ENCODE measurements around the gene NGB. TPM values are rescaled to one million over a fixed set of nuclear protein-coding genes. Genes with fewer than 3 reads are reported as not detected.
"Not testable (repeated sequence)": the region's sequence is repeated elsewhere in the genome, so short reads cannot be mapped to it uniquely, and the experiment has no call there.

NGB gene
- total and polyA plus RNA-seq, 4 donors, result 2.6 to 16.3 (median 12.6) TPM

DNA sequence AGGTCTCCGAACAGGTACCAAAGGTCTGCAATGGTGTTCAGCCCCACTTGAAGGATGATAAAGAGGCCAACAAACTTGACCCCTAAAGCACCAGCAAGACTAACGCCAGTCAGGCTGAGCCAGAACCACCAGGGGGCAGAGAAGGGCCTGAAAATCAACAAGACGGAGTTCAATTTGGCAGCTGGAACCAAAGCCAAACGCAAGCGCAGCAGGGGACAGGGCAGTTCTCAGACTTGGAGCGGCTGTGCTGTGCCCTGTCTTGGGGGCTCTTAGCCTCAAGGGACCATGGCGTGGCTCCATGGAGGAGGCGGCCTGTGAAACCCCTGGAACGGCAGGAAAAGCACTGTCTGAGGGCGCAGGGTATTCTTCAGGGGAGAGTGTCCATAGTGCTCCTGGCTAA lies 30.1 kb upstream of the NGB start:
- 25% methylated on average over 10 of the region's 10 CpGs for WGBS (ENCODE audit: insufficient coverage)
- Histone ChIP-seq H3K4me3 (ENCODE audit: low read depth, low read length) (peak overlapping the region; percentile 1), H3K27ac (ENCODE audit: low read depth, low read length) (peak overlapping the region; percentile 74)

DNA sequence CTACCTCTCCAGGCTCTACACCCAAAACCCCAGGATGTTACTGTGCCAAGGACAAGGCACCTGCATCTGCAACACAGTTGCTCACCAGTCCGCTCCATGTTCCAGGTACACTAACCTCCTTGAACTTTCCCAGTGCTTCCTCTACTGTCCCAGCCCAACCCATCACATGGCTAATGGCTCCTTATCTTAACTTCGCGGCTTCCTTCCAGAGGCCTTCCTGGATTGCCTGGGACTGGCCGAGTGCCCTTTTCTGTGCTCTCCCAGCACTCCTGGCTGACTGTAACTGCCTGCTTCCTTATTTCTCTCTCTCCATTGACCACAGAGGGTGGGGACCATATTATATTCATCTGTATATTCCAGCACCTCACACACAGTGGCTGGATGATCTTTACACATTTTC lies 28.8 kb upstream of the NGB start:
- no peaks in the 10 kb centered on the region for H3K9me3 ChIP-seq (ENCODE audit: control insufficient read depth, insufficient read depth, low read length)
- H3K27me3 ChIP-seq (ENCODE audit: control insufficient read depth, insufficient read depth, low read length), result no peaks in the 10 kb centered on the region
- 98% methylated on average over 4 of the region's 4 CpGs for WGBS (ENCODE audit: insufficient coverage)
- no peak for DNase-seq (ENCODE audit: low read depth in 4 of 6, low spot score in 6 of 6)
- peaks cover 45% of the 10 kb centered on the region for H3K36me3 ChIP-seq (ENCODE audit: control insufficient read depth, insufficient read depth, low read length)
- no peak overlapping the region for H3K4me3 ChIP-seq (ENCODE audit: low read depth, low read length)
- no peak overlapping the region for H3K27ac ChIP-seq (ENCODE audit: low read depth, low read length)
- H3K4me1 ChIP-seq (ENCODE audit: control insufficient read depth, insufficient read depth, low read length), result peaks cover 17% of the 10 kb centered on the region

More for the DNA sequence above, 30.1 kb upstream of the NGB start:
- peaks cover 38% of the 10 kb centered on the region for H3K36me3 ChIP-seq (ENCODE audit: control insufficient read depth, insufficient read depth, low read length)
- H3K4me1 ChIP-seq (ENCODE audit: control insufficient read depth, insufficient read depth, low read length), result peaks cover 23% of the 10 kb centered on the region
- H3K27me3 ChIP-seq (ENCODE audit: control insufficient read depth, insufficient read depth, low read length), result no peaks in the 10 kb centered on the region
- H3K9me3 ChIP-seq (ENCODE audit: control insufficient read depth, insufficient read depth, low read length), result no peaks in the 10 kb centered on the region
- DNase-seq (ENCODE audit: low read depth in 4 of 6, low spot score in 6 of 6), result peak in 5 of 6 donors; percentile 72 to 94 (median 80)

DNA sequence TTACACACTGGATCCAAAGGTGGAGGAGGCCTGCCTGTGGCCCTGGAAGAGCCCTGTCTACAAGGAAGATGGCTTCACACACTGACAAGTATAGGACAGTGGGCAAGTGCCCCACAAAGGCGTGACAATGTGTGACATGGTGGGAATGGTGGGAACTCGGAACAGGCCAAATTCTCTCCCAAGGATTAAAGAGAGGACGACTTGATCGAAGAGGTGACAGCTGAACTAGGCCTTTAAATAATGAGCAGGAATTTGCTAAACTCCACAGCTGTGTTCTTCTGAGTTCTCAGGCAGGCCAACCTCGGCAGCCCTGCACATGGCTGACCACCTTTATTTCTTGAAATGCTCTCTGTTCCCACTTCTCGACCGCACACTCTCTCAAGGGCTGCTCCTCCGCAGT lies 25.9 kb upstream of the NGB start:
- Histone ChIP-seq H3K27ac (ENCODE audit: low read depth, low read length) (no peak overlapping the region), H3K4me1 (ENCODE audit: control insufficient read depth, insufficient read depth, low read length) (peaks cover 17% of the 10 kb centered on the region), H3K27me3 (ENCODE audit: control insufficient read depth, insufficient read depth, low read length) (no peaks in the 10 kb centered on the region), H3K9me3 (ENCODE audit: control insufficient read depth, insufficient read depth, low read length) (no peaks in the 10 kb centered on the region), H3K4me3 (ENCODE audit: low read depth, low read length) (no peak overlapping the region), H3K36me3 (ENCODE audit: control insufficient read depth, insufficient read depth, low read length) (peaks cover 45% of the 10 kb centered on the region)
- no peak for DNase-seq (ENCODE audit: low read depth in 4 of 6, low spot score in 6 of 6)
- WGBS (ENCODE audit: insufficient coverage), result 63% methylated on average over 8 of the region's 8 CpGs

DNA sequence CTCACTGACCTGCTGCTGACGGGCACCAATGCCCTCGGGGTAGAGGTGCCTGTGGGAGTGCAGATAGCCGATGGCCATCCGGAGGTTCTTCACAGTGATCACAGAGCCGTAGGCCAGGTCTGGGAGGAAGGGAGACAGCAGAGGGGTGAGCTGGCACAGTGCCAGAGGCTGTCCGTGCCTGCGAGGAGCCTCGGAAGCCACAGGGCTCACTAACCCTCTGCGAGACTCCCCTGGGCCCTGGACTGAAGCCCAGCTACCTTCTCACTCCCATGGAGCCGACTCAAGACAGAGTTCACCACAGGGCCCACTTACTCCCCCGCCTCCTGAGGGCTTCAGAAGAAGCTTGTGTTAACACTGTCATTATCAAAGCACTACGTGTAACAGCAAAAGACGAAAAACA lies 25.1 kb upstream of the NGB start:
- Histone ChIP-seq H3K27ac (ENCODE audit: low read depth, low read length) (no peak overlapping the region), H3K36me3 (ENCODE audit: control insufficient read depth, insufficient read depth, low read length) (peaks cover 50% of the 10 kb centered on the region), H3K9me3 (ENCODE audit: control insufficient read depth, insufficient read depth, low read length) (no peaks in the 10 kb centered on the region), H3K4me1 (ENCODE audit: control insufficient read depth, insufficient read depth, low read length) (peaks cover 10% of the 10 kb centered on the region), H3K4me3 (ENCODE audit: low read depth, low read length) (no peak overlapping the region), H3K27me3 (ENCODE audit: control insufficient read depth, insufficient read depth, low read length) (no peaks in the 10 kb centered on the region)
- DNase-seq (ENCODE audit: low read depth in 4 of 6, low spot score in 6 of 6), result no peak
- WGBS (ENCODE audit: insufficient coverage), result 53% methylated on average over 9 of the region's 13 CpGs

DNA sequence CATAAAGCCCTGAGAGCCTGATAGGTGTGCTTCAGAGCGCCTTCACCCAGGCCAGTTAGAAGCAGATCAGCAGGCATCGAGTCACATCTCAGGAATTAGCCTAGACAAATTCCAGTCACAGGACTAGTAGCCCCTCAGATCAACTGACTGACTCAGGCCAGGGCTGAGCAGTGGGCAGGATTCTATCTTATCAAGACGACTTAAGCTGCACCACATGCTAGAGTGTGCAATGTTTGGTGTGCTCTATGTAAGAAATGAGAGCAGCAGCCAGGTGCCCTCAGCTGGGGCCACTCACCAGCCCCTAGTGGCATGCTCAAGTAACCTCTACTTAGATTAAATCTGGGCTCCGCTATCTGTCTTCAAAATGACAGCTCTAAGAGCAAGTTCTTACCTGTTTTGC lies 19.7 kb upstream of the NGB start:
- Histone ChIP-seq H3K4me1 (ENCODE audit: control insufficient read depth, insufficient read depth, low read length) (no peaks in the 10 kb centered on the region), H3K36me3 (ENCODE audit: control insufficient read depth, insufficient read depth, low read length) (peaks cover 28% of the 10 kb centered on the region), H3K4me3 (ENCODE audit: low read depth, low read length) (no peak overlapping the region), H3K27ac (ENCODE audit: low read depth, low read length) (no peak overlapping the region), H3K27me3 (ENCODE audit: control insufficient read depth, insufficient read depth, low read length) (no peaks in the 10 kb centered on the region), H3K9me3 (ENCODE audit: control insufficient read depth, insufficient read depth, low read length) (no peaks in the 10 kb centered on the region)
- 93% methylated on average over 2 of the region's 4 CpGs for WGBS (ENCODE audit: insufficient coverage)
- DNase-seq (ENCODE audit: low read depth in 4 of 6, low spot score in 6 of 6), result no peak

DNA sequence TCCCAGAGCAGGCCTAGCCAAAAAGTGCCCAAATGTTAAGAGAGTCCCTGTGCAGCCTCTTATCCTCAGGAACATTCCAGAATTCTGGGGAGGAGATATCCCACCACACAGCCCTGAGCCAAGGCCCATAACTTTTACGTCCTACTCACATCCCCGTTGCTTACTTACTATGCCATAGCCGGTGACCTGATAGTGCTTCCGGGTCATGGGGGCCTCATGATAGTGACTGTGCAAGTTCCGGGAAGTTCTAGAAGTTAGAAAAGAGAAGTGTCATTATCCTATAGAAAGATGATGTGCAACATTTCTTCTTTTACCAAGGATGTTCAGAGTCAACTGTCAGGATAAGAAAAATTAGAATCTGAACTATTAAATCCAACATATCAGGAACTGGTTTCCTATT lies 15.6 kb upstream of the NGB start:
- WGBS (ENCODE audit: insufficient coverage), result no CpG with 5 or more reads among the region's 5 CpGs

DNA sequence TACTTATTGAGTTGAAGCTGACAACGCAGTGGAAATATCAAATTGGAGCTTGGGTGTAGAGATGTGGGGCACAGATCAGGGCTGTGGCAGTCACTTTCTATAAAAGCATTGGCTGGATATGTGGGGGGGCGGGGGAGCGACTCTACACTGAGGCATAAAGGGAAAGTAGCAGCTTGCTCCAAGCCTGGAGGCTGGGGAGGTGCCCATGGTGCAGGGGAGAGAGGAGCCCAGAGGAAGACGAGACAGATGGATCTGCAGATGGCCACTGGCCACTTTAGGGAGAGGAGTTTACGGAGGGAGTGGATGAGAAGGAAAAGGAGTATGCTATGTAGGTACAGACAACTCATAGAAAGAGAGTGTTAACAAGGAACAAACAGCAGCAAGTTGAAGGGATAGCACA lies 13.5 kb upstream of the NGB start:
- DNase-seq (ENCODE audit: low read depth in 4 of 6, low spot score in 6 of 6), result peak in 2 of 6 donors; percentile 22 to 80
- H3K4me3 ChIP-seq (ENCODE audit: low read depth, low read length), result no peak overlapping the region
- 63% methylated on average over 4 of the region's 5 CpGs for WGBS (ENCODE audit: insufficient coverage)
- H3K27me3 ChIP-seq (ENCODE audit: control insufficient read depth, insufficient read depth, low read length), result no peaks in the 10 kb centered on the region
- peaks cover 14% of the 10 kb centered on the region for H3K4me1 ChIP-seq (ENCODE audit: control insufficient read depth, insufficient read depth, low read length)
- no peak overlapping the region for H3K27ac ChIP-seq (ENCODE audit: low read depth, low read length)
- H3K36me3 ChIP-seq (ENCODE audit: control insufficient read depth, insufficient read depth, low read length), result peaks cover 35% of the 10 kb centered on the region
- no peaks in the 10 kb centered on the region for H3K9me3 ChIP-seq (ENCODE audit: control insufficient read depth, insufficient read depth, low read length)

More for the DNA sequence above, 15.6 kb upstream of the NGB start:
- DNase-seq (ENCODE audit: low read depth in 4 of 6, low spot score in 6 of 6), result no peak
- H3K36me3 ChIP-seq (ENCODE audit: control insufficient read depth, insufficient read depth, low read length), result peaks cover 33% of the 10 kb centered on the region
- H3K27me3 ChIP-seq (ENCODE audit: control insufficient read depth, insufficient read depth, low read length), result no peaks in the 10 kb centered on the region
- H3K4me1 ChIP-seq (ENCODE audit: control insufficient read depth, insufficient read depth, low read length), result peaks cover 11% of the 10 kb centered on the region
- no peak overlapping the region for H3K4me3 ChIP-seq (ENCODE audit: low read depth, low read length)
- H3K9me3 ChIP-seq (ENCODE audit: control insufficient read depth, insufficient read depth, low read length), result no peaks in the 10 kb centered on the region
- H3K27ac ChIP-seq (ENCODE audit: low read depth, low read length), result no peak overlapping the region

DNA sequence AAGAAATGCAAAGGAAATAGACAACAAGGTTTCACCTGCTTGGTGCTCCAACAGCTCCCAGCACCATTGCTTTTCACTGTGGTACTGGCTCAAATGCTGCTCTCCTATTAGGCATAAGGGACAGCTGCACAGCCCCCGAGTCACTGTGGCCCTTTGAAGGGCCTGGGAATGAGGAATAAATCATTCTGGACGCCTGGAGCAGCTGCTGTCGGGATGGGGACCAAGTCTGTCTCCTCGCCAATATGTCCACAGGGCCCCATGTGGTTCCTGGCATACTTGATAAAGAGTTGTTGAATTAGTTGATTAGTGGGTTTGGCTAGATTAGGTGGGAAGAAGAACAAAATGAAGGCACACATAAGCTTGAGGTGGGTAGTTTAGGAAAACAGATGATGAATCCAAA lies 13.1 kb upstream of the NGB start:
- Histone ChIP-seq H3K36me3 (ENCODE audit: control insufficient read depth, insufficient read depth, low read length) (peaks cover 39% of the 10 kb centered on the region), H3K4me1 (ENCODE audit: control insufficient read depth, insufficient read depth, low read length) (peaks cover 14% of the 10 kb centered on the region), H3K9me3 (ENCODE audit: control insufficient read depth, insufficient read depth, low read length) (no peaks in the 10 kb centered on the region), H3K27ac (ENCODE audit: low read depth, low read length) (no peak overlapping the region), H3K4me3 (ENCODE audit: low read depth, low read length) (no peak overlapping the region), H3K27me3 (ENCODE audit: control insufficient read depth, insufficient read depth, low read length) (no peaks in the 10 kb centered on the region)
- WGBS (ENCODE audit: insufficient coverage), result 40% methylated on average over 4 of the region's 4 CpGs
- peak in 2 of 6 donors; percentile 32 to 33 for DNase-seq (ENCODE audit: low read depth in 4 of 6, low spot score in 6 of 6)

DNA sequence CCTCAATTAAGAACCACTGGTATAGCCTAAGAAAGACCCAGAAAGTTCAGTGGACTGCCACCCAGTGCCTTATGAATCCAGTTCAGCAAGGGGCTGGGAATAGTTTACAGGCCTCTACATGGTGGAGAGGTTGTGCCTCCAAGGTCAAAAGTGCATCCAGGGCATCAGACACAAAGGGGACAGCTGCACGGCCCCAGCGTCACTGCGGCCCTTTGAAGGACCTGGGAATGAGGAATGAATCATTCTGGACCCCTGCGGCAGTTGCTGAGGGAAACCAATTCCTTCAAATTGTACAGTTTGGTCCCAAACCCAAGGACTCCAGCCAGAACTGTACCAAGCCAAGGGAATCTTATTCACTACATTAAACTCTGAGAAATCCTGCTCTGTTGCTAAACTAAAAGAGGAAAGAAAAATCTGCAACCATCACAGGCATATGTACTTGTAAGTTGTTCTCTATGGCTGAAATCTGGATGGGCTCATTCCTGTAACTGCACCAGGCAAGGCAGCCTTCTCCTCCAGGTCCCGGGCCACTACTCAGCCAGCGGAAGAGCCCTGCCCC lies 10.9 kb upstream of the NGB start:
- Histone ChIP-seq H3K4me3 (ENCODE audit: low read depth, low read length) (no peak overlapping the region), H3K36me3 (ENCODE audit: control insufficient read depth, insufficient read depth, low read length) (peaks cover 54% of the 10 kb centered on the region), H3K4me1 (ENCODE audit: control insufficient read depth, insufficient read depth, low read length) (peaks cover 14% of the 10 kb centered on the region), H3K9me3 (ENCODE audit: control insufficient read depth, insufficient read depth, low read length) (no peaks in the 10 kb centered on the region), H3K27ac (ENCODE audit: low read depth, low read length) (peak overlapping the region; percentile 35), H3K27me3 (ENCODE audit: control insufficient read depth, insufficient read depth, low read length) (no peaks in the 10 kb centered on the region)
- WGBS (ENCODE audit: insufficient coverage), result 35% methylated on average over 5 of the region's 6 CpGs
- peak in 2 of 6 donors; percentile 20 to 79 for DNase-seq (ENCODE audit: low read depth in 4 of 6, low spot score in 6 of 6)

DNA sequence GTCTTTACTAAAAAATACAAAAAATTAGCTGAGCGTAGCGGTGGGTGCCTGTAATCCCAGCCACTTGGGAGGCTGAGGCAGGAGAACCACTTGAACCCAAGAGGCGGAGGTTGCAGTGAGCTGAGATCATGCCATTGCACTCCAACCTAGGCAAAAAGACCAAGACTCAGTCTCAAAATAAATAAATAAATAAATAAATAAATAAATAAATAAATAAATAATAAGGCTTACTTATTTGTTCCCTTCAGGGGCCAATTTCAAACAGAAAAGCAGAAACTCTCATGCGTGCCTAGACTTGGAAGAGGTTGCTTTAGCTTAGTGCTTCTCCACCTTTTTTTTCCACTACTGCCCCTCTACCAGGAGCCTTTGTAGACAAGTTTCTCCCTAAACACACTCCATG lies 9.9 kb upstream of the NGB start:
- Histone ChIP-seq H3K36me3 (ENCODE audit: control insufficient read depth, insufficient read depth, low read length) (peaks cover 60% of the 10 kb centered on the region), H3K4me1 (ENCODE audit: control insufficient read depth, insufficient read depth, low read length) (peaks cover 22% of the 10 kb centered on the region)
- H3K4me3 ChIP-seq (ENCODE audit: low read depth, low read length); DNase-seq (ENCODE audit: low read depth in 4 of 6, low spot score in 6 of 6); H3K27ac ChIP-seq (ENCODE audit: low read depth, low read length); H3K27me3 ChIP-seq (ENCODE audit: control insufficient read depth, insufficient read depth, low read length); H3K9me3 ChIP-seq (ENCODE audit: control insufficient read depth, insufficient read depth, low read length): not testable (repeated sequence)
- no CpG with 5 or more reads among the region's 4 CpGs for WGBS (ENCODE audit: insufficient coverage)
